HepG2 (cell line): Measurements from ENCODE around the gene PKM. TPM values are rescaled to one million over a fixed set of nuclear protein-coding genes. Genes with fewer than 3 reads are reported as not detected.

Experiments used
- ATF7-NPFF ChIP-seq: sonication (generic); formaldehyde crosslinking; IDR thresholded peaks from 2 replicates; pipeline ENCODE4 v1.8.1; 2023; ENCODE audit warnings: mild to moderate bottlenecking, low read depth, missing genetic modification reagents, moderate library complexity
- CREBL2 ChIP-seq: sonication (generic); formaldehyde crosslinking; IDR thresholded peaks from 2 replicates; pipeline ENCODE4 v1.8.1; 2023; ENCODE audit warnings: missing genetic modification reagents, mild to moderate bottlenecking, borderline replicate concordance
- FOXO1 ChIP-seq: sonication (generic); formaldehyde crosslinking; IDR thresholded peaks from 2 replicates; pipeline ENCODE4 v1.4.0; 2020; ENCODE audit warnings: missing genetic modification reagents
- HMGXB3 ChIP-seq: sonication (generic); formaldehyde crosslinking; IDR thresholded peaks from 2 replicates; pipeline ENCODE4 v1.4.0; 2020; ENCODE audit warnings: missing genetic modification reagents, borderline replicate concordance
- NONO ChIP-seq, 2 experiments: fragments of 450-650 bp in 1 of 2; sonication (generic) in 1 of 2; formaldehyde crosslinking in 1 of 2; IDR thresholded peaks in 1 of 2; conservative IDR thresholded peaks in 1 of 2; 2 replicates each; pipeline versions ENCODE4 v1.6.1 to v1.8.0; 2017 to 2022; ENCODE audit warnings: mild to moderate bottlenecking in 1 of 2, missing genetic modification reagents in 1 of 2, moderate library complexity in 1 of 2
- U2AF2 ChIP-seq: fragments of 200-400 bp; formaldehyde crosslinking; IDR thresholded peaks from 2 replicates; pipeline ENCODE4 v1.6.1; 2017; ENCODE audit warnings: low read depth, mild to moderate bottlenecking, low read length
- ZBED4 ChIP-seq: sonication (generic); formaldehyde crosslinking; IDR thresholded peaks from 2 replicates; pipeline ENCODE4 v1.4.0; 2020; ENCODE audit warnings: missing genetic modification reagents, borderline replicate concordance
- ZBTB46 ChIP-seq: sonication (generic); formaldehyde crosslinking; IDR thresholded peaks from 2 replicates; pipeline ENCODE4 v1.4.0; 2020; ENCODE audit warnings: mild to moderate bottlenecking, missing genetic modification reagents, borderline replicate concordance
- ZNF562 ChIP-seq: sonication (generic); formaldehyde crosslinking; IDR thresholded peaks from 2 replicates; pipeline ENCODE4 v1.8.0; 2022; ENCODE audit warnings: missing genetic modification reagents, borderline replicate concordance
- ZNF687 ChIP-seq: sonication (generic); formaldehyde crosslinking; IDR thresholded peaks from 2 replicates; pipeline ENCODE4 v1.5.1; 2020; ENCODE audit warnings: mild to moderate bottlenecking, missing genetic modification reagents, moderate library complexity
- ZNF691 ChIP-seq: sonication (generic); formaldehyde crosslinking; IDR thresholded peaks from 2 replicates; pipeline ENCODE4 v1.4.0; 2020; ENCODE audit warnings: missing genetic modification reagents, low read depth, mild to moderate bottlenecking, borderline replicate concordance
- polyA plus RNA-seq, 8 experiments: library from polyadenylated mRNA; depleted of rRNA in 3 of 8; stranded (reverse) in 7 of 8; unstranded in 1 of 8; fragments of >200 nt; fragmentation: Illumina TruSeq in 4 of 8; extraction: Trizol in 4 of 8; gene quantifications; 2 replicates each; pipeline versions ENCODE4 v1.2.1 to v1.2.3, GENCODE V29; 2011 to 2016; ENCODE audit warnings: low read depth in 4 of 8, missing spikeins in 1 of 8, mixed read lengths in 1 of 8; ENCODE audit not compliant: insufficient read depth in 1 of 8
- total RNA-seq, 5 experiments: library from RNA; depleted of rRNA; stranded (reverse); fragments of >200 nt; fragmentation: Illumina TruSeq; extraction: Trizol; gene quantifications; 2 replicates each; pipeline ENCODE4 v1.2.3, GENCODE V29; 2016; ENCODE audit warnings: low read depth in 1 of 5

Gene PKM
- total and polyA plus RNA-seq, 2 of the 13 experiments (the other 11 are each of a cell fraction or from before 2014, with no cell fraction given) = 488 to 780 TPM

GRCh38 chr15:72184165-72184811, 46.7 kb downstream of the PKM start (continued):
- no peak for TF ChIP-seq ZNF562 (CRISPR knock-in tag)
- TF ChIP-seq ZBTB46 = no peak
- TF ChIP-seq U2AF2 = no peak
- TF ChIP-seq ZNF691 = no peak
- TF ChIP-seq ZNF687 = peak; percentile 74
- TF ChIP-seq NONO (IDR thresholded peaks at IDR 0.05) = no peak
- 0 out of 2 replicates have a peak, but pooled peaks have one; percentile 29 for TF ChIP-seq NONO (CRISPR knock-in tag; conservative IDR thresholded peaks at IDR 0.05)
- TF ChIP-seq FOXO1 (CRISPR knock-in tag) = 0 out of 2 replicates have a peak, but pooled peaks have one; percentile 34
- no peak for TF ChIP-seq ATF7-NPFF (CRISPR knock-in tag)
- TF ChIP-seq ZBED4 (CRISPR knock-in tag) = no peak
- TF ChIP-seq CREBL2 = no peak
- no peak for TF ChIP-seq HMGXB3
